ENCODE results near the gene TBC1D24.

DNA sequence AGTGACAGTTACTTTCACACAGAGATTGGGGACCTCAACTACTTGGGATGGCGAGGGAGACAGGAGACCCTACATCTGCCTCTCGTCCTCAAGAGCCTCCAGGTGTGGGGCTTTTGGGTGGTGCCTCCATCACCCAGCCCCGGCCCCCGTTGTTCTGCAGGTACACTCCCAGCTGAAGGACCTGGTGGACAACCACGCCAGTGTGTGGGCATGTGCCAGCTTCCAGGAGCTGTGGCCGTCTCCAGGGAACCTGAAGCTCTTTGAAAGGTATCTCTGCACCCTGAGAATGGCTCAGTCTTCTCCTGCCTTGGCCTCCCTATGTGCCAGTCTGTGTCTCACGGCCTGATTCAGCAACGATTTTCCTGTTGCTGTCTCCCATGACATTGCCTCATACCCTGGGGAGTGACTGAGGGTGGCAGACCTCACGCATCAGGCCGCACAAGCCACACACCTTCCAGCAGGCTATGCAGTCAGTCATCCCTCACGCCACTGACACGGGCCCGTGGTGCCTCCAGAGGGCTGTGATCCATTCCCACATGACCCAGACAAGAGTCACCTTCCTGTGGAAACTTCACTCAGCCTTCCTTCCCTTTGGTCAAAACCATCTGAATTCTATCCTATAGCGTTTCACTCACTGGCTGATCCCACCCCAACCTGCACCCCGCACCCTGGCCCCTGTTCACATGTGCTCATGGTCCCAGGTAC, 42.0 kb upstream of the TBC1D24 start:
- TF ChIP-seq CSDC2 (CRISPR knock-in tag; IDR thresholded peaks at IDR 0.05), result no peak
- no peak for TF ChIP-seq OSR1 (CRISPR knock-in tag; IDR thresholded peaks at IDR 0.05)
- TF ChIP-seq SNAI2 (CRISPR knock-in tag; IDR thresholded peaks at IDR 0.05), result no peak
- TF ChIP-seq ZNF70 (CRISPR knock-in tag; IDR thresholded peaks at IDR 0.05), result no peak
- TF ChIP-seq PPARA (CRISPR knock-in tag; IDR thresholded peaks at IDR 0.05; ENCODE audit: borderline replicate concordance), result no peak
- TF ChIP-seq PATZ1 (CRISPR knock-in tag; IDR thresholded peaks at IDR 0.05; ENCODE audit: borderline replicate concordance), result no peak
- TF ChIP-seq ZFP30 (CRISPR knock-in tag; IDR thresholded peaks at IDR 0.05), result no peak
- TF ChIP-seq ISL1 (CRISPR knock-in tag; IDR thresholded peaks at IDR 0.05), result no peak
- no peak for TF ChIP-seq ZFP3 (CRISPR knock-in tag; IDR thresholded peaks at IDR 0.05)
- no peak for TF ChIP-seq ARNTL (CRISPR knock-in tag; IDR thresholded peaks at IDR 0.05; ENCODE audit: borderline replicate concordance, low read depth)
- TF ChIP-seq, protein P1, sequence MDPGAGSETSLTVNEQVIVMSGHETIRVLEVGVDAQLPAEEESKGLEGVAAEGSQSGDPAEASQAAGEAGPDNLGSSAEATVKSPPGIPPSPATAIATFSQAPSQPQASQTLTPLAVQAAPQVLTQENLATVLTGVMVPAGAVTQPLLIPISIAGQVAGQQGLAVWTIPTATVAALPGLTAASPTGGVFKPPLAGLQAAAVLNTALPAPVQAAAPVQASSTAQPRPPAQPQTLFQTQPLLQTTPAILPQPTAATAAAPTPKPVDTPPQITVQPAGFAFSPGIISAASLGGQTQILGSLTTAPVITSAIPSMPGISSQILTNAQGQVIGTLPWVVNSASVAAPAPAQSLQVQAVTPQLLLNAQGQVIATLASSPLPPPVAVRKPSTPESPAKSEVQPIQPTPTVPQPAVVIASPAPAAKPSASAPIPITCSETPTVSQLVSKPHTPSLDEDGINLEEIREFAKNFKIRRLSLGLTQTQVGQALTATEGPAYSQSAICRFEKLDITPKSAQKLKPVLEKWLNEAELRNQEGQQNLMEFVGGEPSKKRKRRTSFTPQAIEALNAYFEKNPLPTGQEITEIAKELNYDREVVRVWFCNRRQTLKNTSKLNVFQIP (CRISPR knock-in tag; IDR thresholded peaks at IDR 0.05; ENCODE audit: borderline replicate concordance, low read depth), result no peak
- no peak for TF ChIP-seq ZNF565 (CRISPR knock-in tag; conservative IDR thresholded peaks at IDR 0.05; ENCODE audit: low read depth)
- TF ChIP-seq RARB (CRISPR knock-in tag; IDR thresholded peaks at IDR 0.05), result no peak

All from SK-N-SH treated with all-trans-retinoic acid at 6 μM for 48 hours (cell line).